K562 (cell line): Measurements from ENCODE around the gene RPL34. TPM values are rescaled to one million over a fixed set of nuclear protein-coding genes. Genes with fewer than 3 reads are reported as not detected.

Experiments used
- CSDE1 ChIP-seq, 2 experiments: fragments of 450-650 bp; IDR thresholded peaks; 2 replicates each; pipeline ENCODE4 v1.6.1; 2016; ENCODE audit warnings: mild to moderate bottlenecking in 1 of 2
- DIDO1 ChIP-seq: fragments of 450-650 bp; IDR thresholded peaks from 2 replicates; pipeline ENCODE4 v1.6.1; 2016; ENCODE audit warnings: low read depth, missing biosample characterization, missing genetic modification characterization
- GABPB1 ChIP-seq: sonication (generic); formaldehyde crosslinking; IDR thresholded peaks from 2 replicates; pipeline ENCODE4 v1.8.0; 2022; ENCODE audit warnings: mild to moderate bottlenecking, missing genetic modification reagents
- GABPB2 ChIP-seq: fragments of 250-450 bp; sonication (Bioruptor Pico); conservative IDR thresholded peaks from 2 replicates; pipeline ENCODE4 v1.5.1; 2021; ENCODE audit warnings: mild to moderate bottlenecking
- KLF13 ChIP-seq: fragments of 450-650 bp; IDR thresholded peaks from 2 replicates; pipeline ENCODE4 v1.6.1; 2016; ENCODE audit warnings: missing genetic modification characterization, low read depth, mild to moderate bottlenecking, missing compliant biosample characterization, moderate library complexity, borderline replicate concordance
- NEUROD1 ChIP-seq: fragments of 150-350 bp; IDR thresholded peaks from 2 replicates; pipeline ENCODE4 v1.6.1; 2014; ENCODE audit warnings: borderline replicate concordance, low read length, low read depth; ENCODE audit not compliant: partially characterized antibody
- polyA plus RNA-seq, 8 experiments: library from polyadenylated mRNA; depleted of rRNA in 4 of 8; stranded (reverse) in 5 of 8; unstranded in 3 of 8; fragments of >200 nt; fragmentation: Nextera tagmentation in 2 of 8; fragmentation: Illumina TruSeq in 1 of 8; extraction: Ambion mirVana in 2 of 8; extraction: Trizol in 1 of 8; gene quantifications; 2 replicates each; pipeline versions ENCODE4 v1.2.1 to v1.2.3, GENCODE V29; 2011 to 2014; ENCODE audit warnings: inconsistent platforms in 1 of 8, missing spikeins in 1 of 8
- total RNA-seq, 7 experiments: library from RNA; depleted of rRNA in 6 of 7; stranded (reverse); fragments of >200 nt in 6 of 7; fragmentation: Illumina TruSeq in 2 of 7; extraction: Trizol in 2 of 7; gene quantifications; 2 replicates each; pipeline versions ENCODE4 v1.2.1 to v1.2.3, GENCODE V29; 2011 to 2021; ENCODE audit warnings: low replicate concordance in 1 of 7
- TF ChIP-seq, protein P1 (sequence below): fragments of 450-650 bp; IDR thresholded peaks from 2 replicates; pipeline ENCODE4 v1.6.1; 2016; ENCODE audit warnings: mild to moderate bottlenecking, moderate library complexity
- TF ChIP-seq, protein P2 (sequence below): fragments of 450-650 bp; IDR thresholded peaks from 2 replicates; pipeline ENCODE4 v1.6.1; 2016; ENCODE audit warnings: missing biosample characterization, missing genetic modification characterization
- TF ChIP-seq, protein P3 (sequence below): fragments of 150-350 bp; IDR thresholded peaks from 2 replicates; pipeline ENCODE4 v1.6.1; 2014; ENCODE audit warnings: low read depth, mild to moderate bottlenecking, low read length, borderline replicate concordance

Gene RPL34
- total and polyA plus RNA-seq, 9 of the 15 experiments (the other 6 are each of a cell fraction or from before 2014, with no cell fraction given) = 1,612 to 4,502 (median 2,593) TPM

DNA sequence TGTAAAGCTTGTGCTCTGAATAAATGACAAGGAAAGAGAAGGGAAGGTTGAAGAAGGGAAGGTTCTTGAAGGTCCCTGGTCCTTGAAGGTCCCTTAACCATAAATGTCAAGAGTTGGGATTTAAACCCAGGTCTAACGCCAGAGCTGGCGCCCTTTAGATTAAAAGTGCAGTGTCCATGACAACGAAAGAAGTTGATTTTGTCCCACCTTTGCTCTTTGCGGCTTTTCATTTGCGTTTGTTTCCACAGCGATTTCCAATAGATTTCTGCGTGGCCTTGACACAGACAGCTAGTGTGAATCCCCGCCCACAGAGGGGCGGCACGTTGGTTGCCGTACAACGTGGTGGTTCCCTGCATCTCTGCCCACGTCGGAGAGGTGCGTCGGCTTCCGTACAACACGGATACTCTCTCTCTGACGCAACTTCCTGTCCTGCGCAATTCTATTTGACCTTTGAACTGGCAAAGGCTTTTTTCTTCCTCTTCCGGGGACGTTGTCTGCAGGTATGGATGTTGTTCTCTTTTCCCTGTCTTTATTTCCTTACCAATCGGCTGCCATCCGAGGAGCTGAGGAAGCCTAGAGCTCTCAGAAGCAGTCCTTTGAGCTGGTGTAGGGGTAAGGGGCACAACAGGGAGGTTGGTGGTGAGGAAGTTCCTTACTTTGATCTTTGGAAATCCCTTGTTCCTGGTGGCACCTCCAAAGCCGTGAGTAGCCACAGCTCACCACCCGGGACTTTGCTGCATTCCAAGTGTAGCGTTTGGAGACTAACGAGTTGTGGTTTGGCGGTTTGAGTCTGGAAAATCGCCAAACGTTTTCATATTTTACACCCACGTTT, at the start of gene RPL34 (continued):
- TF ChIP-seq, protein P1, sequence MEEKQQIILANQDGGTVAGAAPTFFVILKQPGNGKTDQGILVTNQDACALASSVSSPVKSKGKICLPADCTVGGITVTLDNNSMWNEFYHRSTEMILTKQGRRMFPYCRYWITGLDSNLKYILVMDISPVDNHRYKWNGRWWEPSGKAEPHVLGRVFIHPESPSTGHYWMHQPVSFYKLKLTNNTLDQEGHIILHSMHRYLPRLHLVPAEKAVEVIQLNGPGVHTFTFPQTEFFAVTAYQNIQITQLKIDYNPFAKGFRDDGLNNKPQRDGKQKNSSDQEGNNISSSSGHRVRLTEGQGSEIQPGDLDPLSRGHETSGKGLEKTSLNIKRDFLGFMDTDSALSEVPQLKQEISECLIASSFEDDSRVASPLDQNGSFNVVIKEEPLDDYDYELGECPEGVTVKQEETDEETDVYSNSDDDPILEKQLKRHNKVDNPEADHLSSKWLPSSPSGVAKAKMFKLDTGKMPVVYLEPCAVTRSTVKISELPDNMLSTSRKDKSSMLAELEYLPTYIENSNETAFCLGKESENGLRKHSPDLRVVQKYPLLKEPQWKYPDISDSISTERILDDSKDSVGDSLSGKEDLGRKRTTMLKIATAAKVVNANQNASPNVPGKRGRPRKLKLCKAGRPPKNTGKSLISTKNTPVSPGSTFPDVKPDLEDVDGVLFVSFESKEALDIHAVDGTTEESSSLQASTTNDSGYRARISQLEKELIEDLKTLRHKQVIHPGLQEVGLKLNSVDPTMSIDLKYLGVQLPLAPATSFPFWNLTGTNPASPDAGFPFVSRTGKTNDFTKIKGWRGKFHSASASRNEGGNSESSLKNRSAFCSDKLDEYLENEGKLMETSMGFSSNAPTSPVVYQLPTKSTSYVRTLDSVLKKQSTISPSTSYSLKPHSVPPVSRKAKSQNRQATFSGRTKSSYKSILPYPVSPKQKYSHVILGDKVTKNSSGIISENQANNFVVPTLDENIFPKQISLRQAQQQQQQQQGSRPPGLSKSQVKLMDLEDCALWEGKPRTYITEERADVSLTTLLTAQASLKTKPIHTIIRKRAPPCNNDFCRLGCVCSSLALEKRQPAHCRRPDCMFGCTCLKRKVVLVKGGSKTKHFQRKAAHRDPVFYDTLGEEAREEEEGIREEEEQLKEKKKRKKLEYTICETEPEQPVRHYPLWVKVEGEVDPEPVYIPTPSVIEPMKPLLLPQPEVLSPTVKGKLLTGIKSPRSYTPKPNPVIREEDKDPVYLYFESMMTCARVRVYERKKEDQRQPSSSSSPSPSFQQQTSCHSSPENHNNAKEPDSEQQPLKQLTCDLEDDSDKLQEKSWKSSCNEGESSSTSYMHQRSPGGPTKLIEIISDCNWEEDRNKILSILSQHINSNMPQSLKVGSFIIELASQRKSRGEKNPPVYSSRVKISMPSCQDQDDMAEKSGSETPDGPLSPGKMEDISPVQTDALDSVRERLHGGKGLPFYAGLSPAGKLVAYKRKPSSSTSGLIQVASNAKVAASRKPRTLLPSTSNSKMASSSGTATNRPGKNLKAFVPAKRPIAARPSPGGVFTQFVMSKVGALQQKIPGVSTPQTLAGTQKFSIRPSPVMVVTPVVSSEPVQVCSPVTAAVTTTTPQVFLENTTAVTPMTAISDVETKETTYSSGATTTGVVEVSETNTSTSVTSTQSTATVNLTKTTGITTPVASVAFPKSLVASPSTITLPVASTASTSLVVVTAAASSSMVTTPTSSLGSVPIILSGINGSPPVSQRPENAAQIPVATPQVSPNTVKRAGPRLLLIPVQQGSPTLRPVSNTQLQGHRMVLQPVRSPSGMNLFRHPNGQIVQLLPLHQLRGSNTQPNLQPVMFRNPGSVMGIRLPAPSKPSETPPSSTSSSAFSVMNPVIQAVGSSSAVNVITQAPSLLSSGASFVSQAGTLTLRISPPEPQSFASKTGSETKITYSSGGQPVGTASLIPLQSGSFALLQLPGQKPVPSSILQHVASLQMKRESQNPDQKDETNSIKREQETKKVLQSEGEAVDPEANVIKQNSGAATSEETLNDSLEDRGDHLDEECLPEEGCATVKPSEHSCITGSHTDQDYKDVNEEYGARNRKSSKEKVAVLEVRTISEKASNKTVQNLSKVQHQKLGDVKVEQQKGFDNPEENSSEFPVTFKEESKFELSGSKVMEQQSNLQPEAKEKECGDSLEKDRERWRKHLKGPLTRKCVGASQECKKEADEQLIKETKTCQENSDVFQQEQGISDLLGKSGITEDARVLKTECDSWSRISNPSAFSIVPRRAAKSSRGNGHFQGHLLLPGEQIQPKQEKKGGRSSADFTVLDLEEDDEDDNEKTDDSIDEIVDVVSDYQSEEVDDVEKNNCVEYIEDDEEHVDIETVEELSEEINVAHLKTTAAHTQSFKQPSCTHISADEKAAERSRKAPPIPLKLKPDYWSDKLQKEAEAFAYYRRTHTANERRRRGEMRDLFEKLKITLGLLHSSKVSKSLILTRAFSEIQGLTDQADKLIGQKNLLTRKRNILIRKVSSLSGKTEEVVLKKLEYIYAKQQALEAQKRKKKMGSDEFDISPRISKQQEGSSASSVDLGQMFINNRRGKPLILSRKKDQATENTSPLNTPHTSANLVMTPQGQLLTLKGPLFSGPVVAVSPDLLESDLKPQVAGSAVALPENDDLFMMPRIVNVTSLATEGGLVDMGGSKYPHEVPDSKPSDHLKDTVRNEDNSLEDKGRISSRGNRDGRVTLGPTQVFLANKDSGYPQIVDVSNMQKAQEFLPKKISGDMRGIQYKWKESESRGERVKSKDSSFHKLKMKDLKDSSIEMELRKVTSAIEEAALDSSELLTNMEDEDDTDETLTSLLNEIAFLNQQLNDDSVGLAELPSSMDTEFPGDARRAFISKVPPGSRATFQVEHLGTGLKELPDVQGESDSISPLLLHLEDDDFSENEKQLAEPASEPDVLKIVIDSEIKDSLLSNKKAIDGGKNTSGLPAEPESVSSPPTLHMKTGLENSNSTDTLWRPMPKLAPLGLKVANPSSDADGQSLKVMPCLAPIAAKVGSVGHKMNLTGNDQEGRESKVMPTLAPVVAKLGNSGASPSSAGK = peak; percentile 79
- TF ChIP-seq, protein P2, sequence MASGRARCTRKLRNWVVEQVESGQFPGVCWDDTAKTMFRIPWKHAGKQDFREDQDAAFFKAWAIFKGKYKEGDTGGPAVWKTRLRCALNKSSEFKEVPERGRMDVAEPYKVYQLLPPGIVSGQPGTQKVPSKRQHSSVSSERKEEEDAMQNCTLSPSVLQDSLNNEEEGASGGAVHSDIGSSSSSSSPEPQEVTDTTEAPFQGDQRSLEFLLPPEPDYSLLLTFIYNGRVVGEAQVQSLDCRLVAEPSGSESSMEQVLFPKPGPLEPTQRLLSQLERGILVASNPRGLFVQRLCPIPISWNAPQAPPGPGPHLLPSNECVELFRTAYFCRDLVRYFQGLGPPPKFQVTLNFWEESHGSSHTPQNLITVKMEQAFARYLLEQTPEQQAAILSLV (tag) = peak; percentile 16; the same call in 1 of the 2 replicates
- 0 out of 4 replicates have a peak, but pooled peaks of 1 of the 2 experiments have one; percentile 11 for TF ChIP-seq CSDE1 (IDR thresholded peaks at IDR 0.05)
- peak; percentile 78; the same call in 1 of the 2 replicates for TF ChIP-seq DIDO1 (tag)
- TF ChIP-seq, protein P3, sequence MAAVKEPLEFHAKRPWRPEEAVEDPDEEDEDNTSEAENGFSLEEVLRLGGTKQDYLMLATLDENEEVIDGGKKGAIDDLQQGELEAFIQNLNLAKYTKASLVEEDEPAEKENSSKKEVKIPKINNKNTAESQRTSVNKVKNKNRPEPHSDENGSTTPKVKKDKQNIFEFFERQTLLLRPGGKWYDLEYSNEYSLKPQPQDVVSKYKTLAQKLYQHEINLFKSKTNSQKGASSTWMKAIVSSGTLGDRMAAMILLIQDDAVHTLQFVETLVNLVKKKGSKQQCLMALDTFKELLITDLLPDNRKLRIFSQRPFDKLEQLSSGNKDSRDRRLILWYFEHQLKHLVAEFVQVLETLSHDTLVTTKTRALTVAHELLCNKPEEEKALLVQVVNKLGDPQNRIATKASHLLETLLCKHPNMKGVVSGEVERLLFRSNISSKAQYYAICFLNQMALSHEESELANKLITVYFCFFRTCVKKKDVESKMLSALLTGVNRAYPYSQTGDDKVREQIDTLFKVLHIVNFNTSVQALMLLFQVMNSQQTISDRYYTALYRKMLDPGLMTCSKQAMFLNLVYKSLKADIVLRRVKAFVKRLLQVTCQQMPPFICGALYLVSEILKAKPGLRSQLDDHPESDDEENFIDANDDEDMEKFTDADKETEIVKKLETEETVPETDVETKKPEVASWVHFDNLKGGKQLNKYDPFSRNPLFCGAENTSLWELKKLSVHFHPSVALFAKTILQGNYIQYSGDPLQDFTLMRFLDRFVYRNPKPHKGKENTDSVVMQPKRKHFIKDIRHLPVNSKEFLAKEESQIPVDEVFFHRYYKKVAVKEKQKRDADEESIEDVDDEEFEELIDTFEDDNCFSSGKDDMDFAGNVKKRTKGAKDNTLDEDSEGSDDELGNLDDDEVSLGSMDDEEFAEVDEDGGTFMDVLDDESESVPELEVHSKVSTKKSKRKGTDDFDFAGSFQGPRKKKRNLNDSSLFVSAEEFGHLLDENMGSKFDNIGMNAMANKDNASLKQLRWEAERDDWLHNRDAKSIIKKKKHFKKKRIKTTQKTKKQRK = no peak
- no peak for TF ChIP-seq GABPB2 (CRISPR knock-in tag)
- peak; percentile 98 for TF ChIP-seq GABPB1 (CRISPR knock-in tag)
- TF ChIP-seq NEUROD1 = no peak
- TF ChIP-seq KLF13 (tag) = no peak
